Activated CD4-positive, CD25-positive, alpha-beta regulatory T cell treated with anti-CD3 and anti-CD28 coated beads, Interleukin-2, amount 50 U/mL, for 16 hours (primary cell): Measurements from ENCODE around the gene CCDC177.

ENCODE experiments used
- DNase-seq: peaks from one replicate; pipeline ENCODE4 v3.0.0-alpha.2; 2020; ENCODE audit warnings: low read depth, low spot score

The CCDC177 gene

DNA sequence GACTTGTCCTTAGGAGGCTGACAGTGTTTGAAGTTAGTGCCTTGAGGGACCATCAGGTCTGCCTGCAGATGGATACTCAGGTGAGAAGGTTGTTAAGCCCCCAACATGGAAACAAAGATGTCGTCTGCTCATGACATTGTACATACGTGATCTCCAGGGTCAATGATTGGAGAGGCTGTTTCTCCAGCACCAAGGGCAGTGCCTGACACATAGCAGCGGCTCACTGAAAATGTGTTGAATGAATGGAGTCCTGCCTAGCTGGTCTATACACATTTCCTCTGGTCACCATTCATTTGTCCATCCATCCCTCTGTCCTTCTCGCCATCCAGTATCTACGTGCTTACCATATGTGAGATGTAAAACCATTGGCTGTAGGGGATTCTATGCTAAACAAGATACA is 7.1 kb downstream of the CCDC177 start:
- no peak for DNase-seq

DNA sequence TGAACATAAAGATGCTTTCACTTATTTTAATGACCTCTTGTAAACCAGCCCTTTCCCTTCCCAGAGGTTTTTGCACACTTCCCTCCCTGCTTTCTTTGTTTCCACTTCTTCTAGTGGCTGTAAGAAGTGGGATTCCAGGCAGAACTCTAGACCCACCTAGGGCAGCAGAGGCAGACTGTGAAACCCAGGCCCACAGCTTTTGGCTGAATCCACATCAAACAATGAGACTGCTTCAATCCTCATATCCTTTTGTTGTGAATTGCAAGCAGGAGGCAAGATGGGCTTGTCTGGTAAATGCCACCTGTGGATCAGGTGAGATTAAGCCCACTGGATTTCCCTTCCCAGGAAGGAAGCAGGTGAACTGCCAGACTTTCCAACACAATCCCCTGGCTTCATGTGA is 12.8 kb downstream of the CCDC177 start:
- no peak for DNase-seq

DNA sequence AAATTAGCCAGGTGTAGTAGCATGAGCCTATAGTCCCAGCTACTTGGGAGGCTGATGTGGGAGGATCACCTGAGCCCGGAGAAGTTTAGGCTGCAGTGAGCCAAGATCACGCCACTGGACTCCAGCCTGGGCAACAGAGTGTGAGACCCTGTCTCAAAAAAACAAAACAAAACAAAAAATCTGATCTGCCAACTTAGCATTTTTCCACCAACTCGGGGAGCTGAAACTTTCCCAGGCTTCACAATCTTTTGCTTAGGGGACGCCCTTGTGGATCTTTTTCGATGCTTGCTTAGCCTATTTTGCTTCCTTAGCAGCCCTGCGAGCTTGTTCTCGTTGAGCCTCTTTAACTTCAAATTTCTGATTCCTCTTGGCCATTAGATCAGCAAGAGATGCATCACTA is 13.8 kb downstream of the CCDC177 start:
- no peak for DNase-seq

DNA sequence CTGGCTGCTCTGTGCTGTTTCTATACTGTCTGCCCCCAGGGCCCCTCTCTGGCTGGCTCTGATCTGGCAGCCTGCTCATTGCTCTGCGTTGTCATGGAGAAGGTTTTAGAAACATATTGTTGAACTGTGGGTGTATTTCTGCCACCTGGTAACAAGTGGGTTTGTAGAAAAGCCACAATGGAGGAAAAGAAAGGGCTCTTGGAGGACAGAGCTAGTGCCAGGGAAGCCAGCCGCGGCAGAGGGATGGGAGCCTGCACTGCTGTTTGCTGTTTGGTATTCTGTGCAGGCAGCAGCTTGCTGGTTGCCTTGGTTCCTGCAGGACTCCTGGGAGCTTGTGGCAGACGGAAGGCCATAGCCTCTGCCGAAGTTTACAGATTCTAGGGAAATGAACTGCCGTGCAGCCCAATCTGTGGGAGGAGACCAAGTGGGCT is 15.1 kb downstream of the CCDC177 start:
- no peak for DNase-seq

DNA sequence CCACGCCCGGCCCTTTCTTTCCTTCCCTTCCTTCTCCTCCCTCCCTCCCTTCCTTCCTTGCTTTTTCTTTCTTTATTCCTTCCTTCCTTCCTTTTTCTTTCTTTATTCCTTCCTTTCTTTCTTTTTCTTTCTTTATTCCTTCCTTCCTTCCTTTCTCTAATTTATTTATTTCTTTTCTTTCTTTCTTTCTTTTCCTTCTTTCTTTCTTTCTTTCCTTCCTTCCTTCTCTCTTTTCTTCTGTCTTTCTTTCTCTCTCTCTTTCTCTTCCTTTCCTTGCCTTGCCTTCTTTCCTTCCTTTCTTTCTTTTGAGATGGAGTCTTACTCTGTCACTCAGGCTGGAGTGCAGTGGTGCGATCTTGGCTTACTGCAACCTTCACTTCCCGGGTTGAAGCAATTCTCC is 15.9 kb downstream of the CCDC177 start:
- DNase-seq = no peak

DNA sequence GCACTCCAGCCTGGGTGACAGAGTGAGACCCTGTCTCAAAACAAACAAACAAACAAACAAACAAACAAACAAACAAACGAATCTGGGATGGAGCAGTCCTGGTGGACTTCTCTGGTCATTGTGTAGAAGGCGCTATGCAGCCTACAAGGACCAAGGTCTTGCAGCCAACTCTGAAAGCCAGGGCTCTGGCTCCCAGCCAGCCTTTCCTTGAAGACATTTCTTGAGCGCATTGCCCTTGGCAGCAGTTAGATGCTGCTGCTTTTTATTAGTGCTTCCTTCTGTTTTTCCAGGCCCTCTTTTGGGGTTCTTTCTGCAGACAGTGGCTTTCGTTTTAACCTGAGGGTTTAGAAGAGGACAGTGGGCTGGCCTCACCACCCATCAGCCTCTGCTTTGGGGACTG is 20.2 kb downstream of the CCDC177 start:
- DNase-seq = no peak

DNA sequence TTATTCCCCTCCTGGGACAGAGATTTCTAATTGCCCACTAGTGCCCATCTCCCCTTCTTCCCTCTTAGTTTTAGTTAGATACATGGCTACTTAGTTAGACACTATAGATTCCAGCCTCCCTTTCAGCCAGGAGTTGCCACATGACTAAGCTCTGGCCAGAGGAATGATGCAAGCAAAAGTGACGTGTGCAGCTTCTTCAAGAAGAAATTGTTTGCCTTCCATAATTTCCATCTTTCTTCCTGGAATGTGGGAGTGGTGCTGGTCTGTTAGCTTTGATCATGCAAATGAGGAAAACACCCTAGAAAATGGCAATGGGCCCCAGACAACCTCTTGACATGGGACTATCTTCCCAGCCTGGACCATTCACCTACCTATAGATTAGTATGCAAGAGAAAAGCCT is 21.4 kb downstream of the CCDC177 start:
- no peak for DNase-seq

DNA sequence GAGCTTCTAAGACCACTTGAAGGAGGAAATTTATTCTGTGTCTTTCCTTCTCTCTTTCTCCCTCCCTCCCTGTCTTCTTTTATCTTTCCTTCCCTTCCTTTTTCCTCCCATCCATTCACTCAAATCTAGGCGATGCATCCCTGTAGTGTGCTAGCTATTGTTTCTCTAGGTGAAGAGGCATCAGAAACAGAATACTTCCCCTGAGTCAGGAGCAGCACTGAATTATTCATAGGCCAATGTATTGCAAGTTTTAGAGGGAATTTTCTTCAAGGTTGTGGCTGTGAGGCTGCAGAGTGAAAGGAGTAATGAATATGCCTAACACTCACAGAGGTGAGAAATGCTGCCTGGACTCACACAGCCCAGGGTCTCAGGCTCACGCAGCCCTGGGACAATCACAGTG is 23.2 kb downstream of the CCDC177 start:
- no peak for DNase-seq

DNA sequence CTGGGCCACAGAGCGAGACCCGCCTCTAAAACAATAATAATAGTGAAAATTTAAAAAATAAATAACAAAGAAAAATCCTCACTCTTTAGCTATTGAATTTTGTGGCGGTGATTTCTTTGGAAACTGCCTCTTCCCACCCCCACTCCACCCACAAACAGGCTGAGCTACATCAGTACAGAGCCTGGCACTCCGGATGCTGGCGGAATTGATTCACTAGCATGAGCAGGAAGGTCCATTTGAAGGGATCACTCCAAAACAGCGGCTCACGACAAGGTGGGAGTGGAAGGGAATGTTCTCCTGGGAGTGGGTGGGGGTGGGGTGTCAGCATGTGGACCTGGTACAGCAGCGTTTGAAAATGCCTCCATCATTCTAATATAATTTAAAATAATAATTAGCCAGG is 26.1 kb downstream of the CCDC177 start:
- no peak for DNase-seq

DNA sequence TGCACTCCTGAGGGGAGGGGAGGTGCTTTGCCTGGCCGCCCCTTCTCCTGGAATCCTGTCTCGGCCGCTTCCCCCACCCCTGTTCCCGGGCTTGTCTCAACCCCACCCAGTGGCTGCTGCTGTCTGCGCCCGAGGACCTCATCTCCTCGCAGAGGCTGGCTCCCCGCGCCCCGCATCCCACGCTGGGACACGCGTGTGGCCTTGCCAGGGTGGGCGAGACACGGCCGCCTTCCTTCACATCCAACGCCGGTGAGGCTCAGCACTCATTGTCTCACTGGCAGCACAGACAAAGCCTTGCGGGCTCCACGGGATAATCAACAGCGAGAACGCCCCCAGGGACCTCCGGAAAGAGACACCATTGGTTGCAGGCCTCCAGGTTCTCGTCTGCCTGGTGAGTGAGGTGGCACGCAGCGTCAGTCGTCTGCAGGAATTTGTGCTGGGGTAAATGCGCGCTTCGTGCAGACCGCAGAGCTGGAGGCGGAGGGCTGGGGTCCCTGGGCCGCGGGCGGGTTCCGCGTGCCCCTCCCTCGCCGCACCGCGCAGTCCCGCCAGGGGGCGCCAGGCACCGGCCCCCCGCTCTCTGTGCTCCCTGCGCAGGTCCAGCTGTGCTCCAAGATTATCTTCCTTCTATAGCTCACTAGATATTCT is 26.8 kb downstream of the CCDC177 start:
- DNase-seq = no peak

DNA sequence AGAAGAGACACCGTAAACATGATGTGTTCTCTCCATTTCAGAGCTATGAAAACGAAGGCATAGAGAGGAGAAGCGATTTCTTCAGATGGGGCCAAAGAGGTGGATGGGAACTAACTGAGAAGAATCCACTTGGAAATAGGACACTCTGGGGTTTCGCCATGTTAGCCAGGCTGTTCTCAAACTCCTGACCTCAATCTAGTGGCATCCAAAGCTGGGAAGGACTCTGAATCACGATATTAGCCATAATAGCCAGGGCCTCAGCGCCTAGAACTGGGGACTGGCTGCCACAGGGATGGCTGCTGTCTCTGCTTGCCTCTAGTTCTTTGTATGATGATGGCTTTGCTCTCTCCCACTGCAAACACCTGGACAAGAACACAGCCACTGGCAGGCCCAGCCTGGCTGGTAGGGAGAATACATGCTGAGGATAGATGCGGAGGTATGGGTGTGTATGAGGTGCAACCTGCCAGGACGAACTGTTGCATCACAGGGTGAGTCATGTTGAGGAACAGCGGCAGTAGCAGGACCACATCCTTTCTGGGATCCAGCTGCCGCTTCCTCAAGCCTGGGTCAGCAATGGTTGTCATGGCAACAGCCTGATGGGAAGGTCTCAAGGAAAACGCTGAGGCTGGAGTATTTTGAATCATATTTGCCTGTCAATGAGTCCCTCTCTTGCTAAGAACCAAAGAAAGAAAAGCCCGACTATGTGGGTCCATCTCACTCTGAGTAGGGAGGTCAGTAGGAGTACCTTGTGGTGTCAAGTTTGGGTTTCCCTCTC is 31.1 kb downstream of the CCDC177 start:
- DNase-seq = no peak

DNA sequence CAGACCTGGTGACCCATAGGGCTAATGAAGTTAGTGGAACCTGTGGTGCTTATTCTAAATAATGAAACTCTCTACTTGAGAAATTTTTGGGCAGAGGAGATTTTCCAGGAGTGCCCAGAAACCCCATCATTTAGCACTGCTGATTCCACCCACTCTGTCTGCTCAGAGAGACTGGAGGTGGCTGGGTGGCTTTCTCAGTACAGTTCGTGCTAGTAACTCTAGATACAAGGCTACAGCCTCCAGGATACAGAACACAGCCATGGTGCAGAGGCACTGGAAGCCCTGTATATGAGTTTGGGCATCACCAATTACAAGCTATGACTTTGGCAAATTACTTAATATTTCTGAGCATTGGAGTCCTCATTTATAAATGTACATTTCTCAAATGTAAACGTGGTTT is 32.4 kb downstream of the CCDC177 start:
- DNase-seq = no peak

DNA sequence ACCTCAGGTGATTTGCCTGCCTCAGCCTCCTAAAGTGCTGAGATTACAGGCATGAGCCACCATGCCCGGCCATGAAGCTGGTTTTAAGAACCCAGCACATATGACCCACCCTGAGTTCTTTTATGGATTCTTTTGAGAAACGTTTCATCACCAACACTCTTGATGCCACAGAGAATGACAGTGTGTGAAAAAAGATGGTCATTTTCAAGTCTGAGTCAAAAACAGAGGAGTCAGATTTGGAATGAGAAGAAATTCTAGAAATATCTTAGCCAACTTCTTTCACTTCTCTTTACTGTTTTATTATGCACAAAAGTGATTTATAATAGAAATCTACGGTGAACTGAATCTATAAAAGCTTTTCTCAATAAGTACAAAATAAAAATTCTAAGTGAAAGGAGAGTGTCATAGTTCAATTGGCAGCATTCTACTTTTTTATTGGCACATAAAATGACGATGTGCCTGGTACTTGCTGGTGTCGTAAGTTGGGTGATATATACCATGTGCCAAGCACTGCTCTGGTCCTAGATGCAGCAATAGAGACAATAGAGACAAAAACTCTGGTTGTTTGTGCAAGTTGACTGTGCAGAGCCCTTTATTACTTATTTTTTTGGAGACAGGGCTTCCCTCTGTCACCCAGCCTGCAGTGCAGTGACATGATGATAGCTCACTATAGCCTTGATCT is 33.9 kb downstream of the CCDC177 start:
- no peak for DNase-seq

DNA sequence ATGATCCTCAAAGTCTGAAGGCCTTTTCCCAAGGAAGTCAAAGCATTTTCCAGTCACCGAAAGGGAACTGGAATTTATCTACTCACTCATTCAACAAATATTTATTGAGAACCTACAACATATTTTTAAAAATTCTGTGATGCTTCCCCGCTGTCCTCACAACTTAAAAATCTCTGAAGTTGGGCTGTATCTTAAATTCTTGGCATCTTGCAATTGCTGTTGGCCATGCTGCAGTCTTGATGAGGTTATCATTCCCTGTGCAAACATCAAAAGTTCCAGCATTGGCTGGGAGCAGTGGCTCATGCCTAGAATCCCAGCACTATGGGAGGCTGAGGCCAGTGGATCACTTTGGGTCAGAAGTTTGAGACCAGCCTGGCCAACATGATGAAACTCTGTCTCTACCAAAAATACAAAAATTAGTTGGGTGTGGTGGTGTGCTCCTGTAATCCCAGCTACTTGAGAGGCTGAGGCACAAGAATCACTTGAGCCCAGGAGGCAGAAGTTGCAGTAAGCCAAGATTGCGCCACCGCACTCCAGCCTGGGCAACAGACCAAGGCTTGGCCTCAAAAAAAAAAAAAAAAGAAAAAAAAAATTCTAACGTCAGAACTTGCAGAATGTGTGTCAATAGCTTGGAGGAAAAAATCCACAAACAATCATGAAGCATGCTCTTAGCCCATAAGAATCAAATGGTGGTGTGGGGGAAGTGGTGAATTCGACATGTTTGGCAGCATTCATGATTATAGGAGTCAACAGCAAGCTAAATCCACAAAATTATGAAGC is 34.9 kb downstream of the CCDC177 start:
- no peak for DNase-seq

DNA sequence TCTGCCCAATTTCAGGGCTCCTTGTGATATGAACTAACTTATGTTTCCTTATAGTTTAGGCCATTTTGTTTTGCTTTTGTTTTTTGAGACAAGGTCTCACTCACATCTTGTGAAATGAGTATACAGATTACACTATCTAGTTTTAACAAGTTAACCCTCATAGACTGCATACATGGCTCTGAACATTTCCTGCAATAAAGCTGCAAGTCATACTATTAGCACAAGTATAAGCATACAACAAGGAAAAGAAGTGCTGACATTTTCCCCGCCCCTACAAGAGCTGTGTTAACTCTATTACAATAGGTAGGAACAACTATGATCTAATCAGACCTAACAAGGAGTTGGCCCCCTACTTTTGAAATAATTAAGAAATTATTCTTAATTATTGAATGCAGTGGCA is 35.9 kb downstream of the CCDC177 start:
- DNase-seq = no peak

DNA sequence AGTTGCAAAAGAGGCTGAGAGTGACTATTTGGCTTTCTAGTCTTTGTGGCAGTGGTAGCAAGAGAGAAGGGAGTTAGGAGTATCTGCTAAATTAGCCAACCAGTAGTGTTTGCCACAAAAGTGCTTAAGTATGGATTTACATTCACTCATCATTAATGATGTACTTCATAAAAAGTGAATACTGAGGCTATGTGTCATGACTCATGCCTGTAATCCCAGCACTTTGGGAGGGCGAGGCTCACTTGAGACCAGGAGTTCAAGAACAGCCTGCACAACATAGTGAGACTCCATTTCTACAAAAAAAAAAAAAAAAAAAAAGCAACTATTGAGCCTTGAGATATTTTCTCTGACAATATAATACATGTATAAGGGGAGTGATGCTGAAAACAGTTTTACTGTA is 36.8 kb downstream of the CCDC177 start:
- no peak for DNase-seq

DNA sequence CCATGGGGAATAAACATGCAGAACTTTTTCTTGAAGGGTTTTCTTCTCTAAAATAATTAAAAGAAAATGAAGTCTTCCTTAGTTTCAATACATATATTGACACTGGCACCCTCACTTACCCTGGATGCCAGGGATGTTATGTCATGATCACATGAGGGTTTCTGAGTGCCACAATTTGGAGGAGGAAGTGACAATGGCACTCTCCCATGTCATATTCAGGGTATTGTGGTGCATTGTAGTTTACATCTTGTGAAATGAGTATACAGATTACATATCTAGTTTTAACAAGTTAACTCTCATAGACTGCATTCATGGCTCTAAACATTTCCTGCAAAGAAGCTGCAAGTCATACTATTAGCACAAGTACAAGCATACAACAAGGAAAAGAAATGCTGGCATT is 37.7 kb downstream of the CCDC177 start:
- DNase-seq = no peak

DNA sequence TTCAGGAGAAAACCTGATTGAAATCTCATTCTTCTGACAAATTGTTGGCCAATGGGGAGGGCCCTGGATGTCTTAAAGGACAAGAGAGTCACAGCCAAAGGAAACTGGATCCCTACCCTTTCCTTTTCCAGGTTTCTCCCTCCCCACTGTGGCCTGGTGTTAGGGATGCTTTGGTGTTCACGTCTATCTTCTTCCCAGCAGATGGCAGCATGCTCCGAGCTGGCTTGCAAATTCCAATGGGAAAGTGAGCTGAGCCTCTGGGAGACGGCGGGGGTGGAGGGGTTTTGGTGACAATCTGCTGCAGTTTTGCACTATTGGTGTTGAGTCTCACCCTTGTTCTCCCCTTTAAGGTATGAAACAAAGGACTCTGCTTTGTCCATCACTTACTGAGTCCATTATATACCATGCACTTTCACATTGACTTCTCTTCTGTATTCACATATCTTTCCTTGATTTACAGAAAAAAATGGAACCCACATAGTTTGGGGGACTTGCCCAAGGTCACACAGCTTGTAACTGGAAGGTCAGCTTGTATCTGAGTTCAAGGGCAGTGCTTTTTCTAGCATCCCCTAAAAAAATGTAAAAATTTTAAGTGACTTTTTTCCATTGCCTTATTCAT is 39.3 kb downstream of the CCDC177 start:
- DNase-seq = no peak

DNA sequence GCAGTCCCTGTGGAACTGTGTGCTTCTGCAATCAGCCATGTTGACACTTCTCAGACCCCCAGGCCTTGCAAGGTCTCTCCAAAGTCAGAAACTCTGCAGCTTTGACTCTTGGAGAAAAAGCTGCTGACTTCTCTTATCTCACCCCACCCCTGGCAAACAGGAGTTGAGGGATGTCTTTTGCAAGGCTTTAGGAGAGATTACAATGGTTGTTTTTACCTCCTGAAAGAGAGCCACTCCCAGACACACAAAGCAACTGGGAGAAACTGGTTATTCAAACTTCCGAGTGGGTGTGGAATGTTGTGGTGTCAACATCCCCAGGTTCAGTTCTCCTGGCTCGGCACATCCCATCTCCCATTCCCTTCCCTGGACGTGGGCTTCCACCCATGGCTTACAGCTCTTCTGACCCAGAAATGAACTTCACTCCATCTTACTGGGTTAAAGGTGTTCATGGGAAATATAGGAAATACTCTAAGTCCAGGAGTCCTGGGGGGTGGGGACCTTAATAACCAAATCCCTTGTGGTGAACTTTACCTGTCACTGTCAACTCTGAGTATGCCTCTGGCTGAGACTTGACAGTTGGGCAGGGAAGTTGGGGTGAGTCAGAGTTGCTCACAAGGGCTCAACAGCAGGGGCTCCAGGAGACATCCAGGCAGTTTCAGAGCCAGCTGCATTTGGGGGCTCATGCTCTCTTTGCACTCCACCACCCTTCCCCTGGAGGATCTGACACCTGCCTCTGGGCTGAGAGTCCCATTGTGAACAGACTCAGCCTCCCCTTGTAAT is 41.9 kb downstream of the CCDC177 start:
- DNase-seq = no peak

DNA sequence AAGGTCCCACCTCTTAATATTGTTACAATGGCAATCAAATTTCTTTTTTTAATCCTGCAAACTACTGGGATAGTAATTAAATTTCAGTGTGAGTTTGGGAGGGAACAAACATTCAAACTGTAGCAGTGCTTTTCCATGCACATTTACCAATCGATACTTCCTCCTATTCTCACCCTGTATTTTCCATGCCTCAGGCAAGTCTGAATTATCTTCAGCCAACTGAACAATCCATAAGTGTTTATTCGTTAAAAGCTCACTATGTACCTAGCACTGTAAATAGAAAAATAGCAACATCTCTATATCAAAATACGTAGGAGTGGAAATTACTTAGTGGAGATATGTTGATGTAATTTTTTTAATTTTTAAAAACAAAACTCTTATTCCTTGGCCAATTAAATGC is 43.5 kb downstream of the CCDC177 start:
- no peak for DNase-seq

DNA sequence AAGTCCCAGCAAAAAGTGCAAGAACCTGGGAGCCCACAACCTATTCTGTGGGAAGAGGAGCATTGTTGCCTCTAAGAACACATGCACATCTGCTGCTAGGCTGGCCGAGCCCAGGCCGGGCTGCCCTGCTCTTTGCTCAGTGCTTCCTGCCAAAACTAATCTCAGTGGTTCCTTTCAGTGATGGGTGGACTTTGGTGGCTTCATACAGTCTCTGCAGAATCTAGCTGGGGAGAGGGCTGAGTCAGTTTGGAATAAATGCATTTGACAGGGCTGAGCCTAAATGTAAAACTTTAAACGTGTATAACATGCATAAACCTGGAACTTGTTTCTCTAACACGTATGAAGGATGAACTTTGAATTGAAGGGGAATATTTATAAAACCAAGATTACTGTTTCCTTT is 44.6 kb downstream of the CCDC177 start:
- no peak for DNase-seq
